ENCODE measurements around the gene NUP93. TPM values are rescaled to one million over a fixed set of nuclear protein-coding genes. Genes with fewer than 3 reads are reported as not detected.
A peak's percentile ranks its signal among the peaks of the same experiment; 100 is the strongest.

NUP93 gene
- total and polyA plus RNA-seq, 2 donors = 58.3 to 85.9 TPM

DNA sequence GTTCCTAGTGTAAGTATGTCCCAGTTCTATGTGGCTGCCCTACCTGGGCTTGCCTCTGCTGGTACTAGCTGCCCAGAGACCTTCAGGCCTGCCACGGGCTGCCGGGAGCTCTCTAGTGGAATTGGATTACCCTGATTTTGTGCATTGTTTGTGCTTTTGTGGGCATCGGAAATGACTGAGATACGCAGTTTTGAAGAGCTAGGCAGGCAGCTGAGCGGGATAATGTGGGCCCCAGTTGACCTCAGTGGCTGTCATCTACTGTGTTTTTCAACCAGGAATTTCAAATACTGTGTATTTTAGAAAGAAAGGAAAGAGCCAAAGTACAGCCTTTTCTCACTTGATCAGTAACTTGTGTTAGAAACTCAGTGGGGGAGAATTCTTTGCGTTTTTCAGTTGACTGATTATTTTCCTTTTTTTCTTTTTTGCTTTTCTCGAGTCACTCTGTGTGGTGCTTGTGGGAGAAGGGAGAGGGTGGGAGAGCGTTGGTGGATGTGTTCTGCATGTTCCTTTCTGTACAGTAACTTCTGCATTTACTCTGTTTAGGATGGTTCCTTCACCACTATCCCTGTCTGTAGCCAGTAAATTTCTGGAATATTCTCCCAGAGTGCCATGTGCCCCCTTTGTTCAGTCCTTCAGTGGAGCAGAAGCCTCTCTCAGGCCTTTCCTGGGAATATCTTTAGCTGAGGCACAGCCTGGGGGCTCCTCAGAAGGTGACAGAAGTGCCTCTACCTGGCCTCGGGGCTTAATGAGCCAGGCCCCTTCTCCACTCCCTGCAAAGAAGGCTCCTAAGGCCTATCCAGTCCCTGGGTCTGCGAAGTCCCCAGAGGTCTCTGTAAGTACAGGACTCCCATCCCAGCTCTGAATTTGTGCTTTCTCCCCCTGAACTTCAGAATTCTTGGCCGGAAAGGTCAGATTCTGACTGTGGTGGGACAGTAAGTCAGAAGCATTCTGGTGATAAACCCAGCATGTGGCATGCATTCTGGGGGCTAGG lies 120.1 kb downstream of the NUP93 start:
- Histone ChIP-seq H3K9me3 (ENCODE audit: control insufficient read depth in 2 of 2, insufficient read depth in 1 of 2, low read length in 1 of 2) (no peaks in the 10 kb centered on the region), H3K4me3 (ENCODE audit: low read length in 2 of 2) (no peak overlapping the region), H3K36me3 (ENCODE audit: control insufficient read depth in 2 of 2, insufficient read depth in 2 of 2, low read length in 1 of 2) (peaks cover 0 to 7% of the 10 kb centered on the region in 2 donors), H3K27ac (ENCODE audit: low read depth in 1 of 2, low read length in 1 of 2) (peak overlapping the region in 1 of 2 donors; percentile 6), H3K4me1 (ENCODE audit: control insufficient read depth in 2 of 2, insufficient read depth in 2 of 2, low read length in 2 of 2) (peaks cover 23 to 57% of the 10 kb centered on the region in 2 donors), H3K27me3 (ENCODE audit: control insufficient read depth in 2 of 2, insufficient read depth in 1 of 2, low read length in 1 of 2) (no peaks in the 10 kb centered on the region)
- no peak for DNase-seq (ENCODE audit: low read depth in 6 of 9, low spot score in 9 of 9)
- WGBS = 93% methylated on average over 11 of the region's 11 CpGs

DNA sequence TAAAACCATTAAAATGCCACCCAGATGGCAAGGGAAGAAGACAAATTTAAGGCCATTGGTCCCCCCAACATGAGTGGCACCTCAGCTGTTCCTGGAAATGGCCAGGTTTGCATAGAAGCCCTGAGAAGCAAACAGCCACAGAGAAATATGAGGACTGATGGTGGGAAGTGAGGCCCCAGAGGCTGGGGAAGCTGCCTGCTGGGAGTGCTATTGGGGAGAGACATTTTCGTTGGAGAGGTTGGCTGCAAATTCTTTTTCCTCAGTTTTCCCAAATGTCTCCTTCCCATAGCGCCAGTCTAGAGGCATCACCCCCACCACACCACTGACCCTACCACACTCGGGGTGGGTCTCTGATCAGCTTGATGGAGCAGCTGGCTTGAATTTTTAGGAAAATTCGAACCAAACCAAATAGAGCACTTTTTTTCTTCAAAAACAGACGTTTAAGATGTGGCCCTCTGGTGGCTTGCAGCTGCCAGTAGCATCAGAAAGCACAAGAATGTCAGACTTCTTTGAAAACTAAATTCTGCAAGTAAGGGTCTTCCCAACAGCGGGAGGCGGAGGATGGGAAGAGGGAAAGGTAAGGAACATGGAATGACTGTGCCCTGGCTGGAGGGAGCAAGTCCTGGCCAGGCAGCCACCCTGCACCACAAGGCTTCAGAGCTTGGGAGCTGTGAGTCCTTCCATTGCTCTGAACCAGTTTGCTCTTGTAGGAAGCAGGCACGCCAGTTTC lies 121.9 kb downstream of the NUP93 start:
- no peak overlapping the region for H3K27ac ChIP-seq (ENCODE audit: low read depth in 1 of 2, low read length in 1 of 2)
- H3K4me3 ChIP-seq (ENCODE audit: low read length in 2 of 2) = no peak overlapping the region
- DNase-seq (ENCODE audit: low read depth in 6 of 9, low spot score in 9 of 9) = peak in 1 of 9 donors; percentile 46
- no peaks in the 10 kb centered on the region for H3K36me3 ChIP-seq (ENCODE audit: control insufficient read depth in 2 of 2, insufficient read depth in 2 of 2, low read length in 1 of 2)
- H3K27me3 ChIP-seq (ENCODE audit: control insufficient read depth in 2 of 2, insufficient read depth in 1 of 2, low read length in 1 of 2) = no peaks in the 10 kb centered on the region
- 79% methylated on average over 8 of the region's 8 CpGs for WGBS
- no peaks in the 10 kb centered on the region for H3K9me3 ChIP-seq (ENCODE audit: control insufficient read depth in 2 of 2, insufficient read depth in 1 of 2, low read length in 1 of 2)
- peaks cover 22 to 53% of the 10 kb centered on the region in 2 donors for H3K4me1 ChIP-seq (ENCODE audit: control insufficient read depth in 2 of 2, insufficient read depth in 2 of 2, low read length in 2 of 2)

DNA sequence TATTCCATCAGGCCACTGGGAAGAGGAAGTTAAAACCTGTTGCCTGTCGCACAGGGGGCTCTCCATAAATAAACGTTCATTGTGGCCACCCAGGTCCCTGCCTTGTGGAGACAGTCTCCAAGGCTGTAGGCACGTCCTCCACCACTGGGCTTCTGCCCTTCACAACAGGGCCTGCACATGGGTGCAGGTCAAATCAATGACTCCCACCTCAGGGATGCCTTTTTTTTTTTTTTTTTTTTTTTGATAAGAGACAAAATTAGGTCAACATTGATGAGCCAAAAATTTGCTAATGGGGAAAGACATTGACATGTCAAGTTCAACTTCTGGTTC lies 122.4 kb downstream of the NUP93 start:
- no peak for DNase-seq (ENCODE audit: low read depth in 6 of 9, low spot score in 9 of 9)
- H3K36me3 ChIP-seq (ENCODE audit: control insufficient read depth in 2 of 2, insufficient read depth in 2 of 2, low read length in 1 of 2) = no peaks in the 10 kb centered on the region
- H3K27ac ChIP-seq (ENCODE audit: low read depth in 1 of 2, low read length in 1 of 2) = no peak overlapping the region
- 60% methylated on average over 3 of the region's 3 CpGs for WGBS
- no peak overlapping the region for H3K4me3 ChIP-seq (ENCODE audit: low read length in 2 of 2)
- H3K9me3 ChIP-seq (ENCODE audit: control insufficient read depth in 2 of 2, insufficient read depth in 1 of 2, low read length in 1 of 2) = no peaks in the 10 kb centered on the region
- H3K27me3 ChIP-seq (ENCODE audit: control insufficient read depth in 2 of 2, insufficient read depth in 1 of 2, low read length in 1 of 2) = no peaks in the 10 kb centered on the region
- H3K4me1 ChIP-seq (ENCODE audit: control insufficient read depth in 2 of 2, insufficient read depth in 2 of 2, low read length in 2 of 2) = peaks cover 17 to 48% of the 10 kb centered on the region in 2 donors

DNA sequence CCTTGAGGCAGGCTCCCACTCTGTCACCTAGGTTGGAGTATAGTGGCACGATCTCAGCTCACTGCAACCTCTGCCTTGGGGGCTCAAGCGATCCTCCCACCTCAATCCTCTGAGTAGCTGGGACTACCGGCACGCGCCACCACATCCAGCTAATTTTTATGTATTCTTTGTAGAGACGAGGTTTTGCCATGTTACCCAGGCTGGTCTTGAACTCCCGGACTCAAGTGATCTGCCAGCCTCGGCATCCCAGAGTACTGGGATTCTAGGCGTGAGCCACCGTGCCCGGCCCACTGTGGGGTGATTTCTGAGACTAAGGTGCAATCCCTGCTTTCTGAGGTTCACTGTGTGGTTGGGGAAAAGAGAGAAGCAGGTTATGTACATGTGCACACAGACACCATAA lies 123.0 kb downstream of the NUP93 start:
- Histone ChIP-seq H3K27me3 (ENCODE audit: control insufficient read depth in 2 of 2, insufficient read depth in 1 of 2, low read length in 1 of 2) (no peaks in the 10 kb centered on the region), H3K27ac (ENCODE audit: low read depth in 1 of 2, low read length in 1 of 2) (no peak overlapping the region), H3K9me3 (ENCODE audit: control insufficient read depth in 2 of 2, insufficient read depth in 1 of 2, low read length in 1 of 2) (no peaks in the 10 kb centered on the region), H3K4me1 (ENCODE audit: control insufficient read depth in 2 of 2, insufficient read depth in 2 of 2, low read length in 2 of 2) (peaks cover 13 to 42% of the 10 kb centered on the region in 2 donors), H3K36me3 (ENCODE audit: control insufficient read depth in 2 of 2, insufficient read depth in 2 of 2, low read length in 1 of 2) (no peaks in the 10 kb centered on the region), H3K4me3 (ENCODE audit: low read length in 2 of 2) (no peak overlapping the region)
- no peak for DNase-seq (ENCODE audit: low read depth in 6 of 9, low spot score in 9 of 9)
- 98% methylated on average over 11 of the region's 11 CpGs for WGBS

DNA sequence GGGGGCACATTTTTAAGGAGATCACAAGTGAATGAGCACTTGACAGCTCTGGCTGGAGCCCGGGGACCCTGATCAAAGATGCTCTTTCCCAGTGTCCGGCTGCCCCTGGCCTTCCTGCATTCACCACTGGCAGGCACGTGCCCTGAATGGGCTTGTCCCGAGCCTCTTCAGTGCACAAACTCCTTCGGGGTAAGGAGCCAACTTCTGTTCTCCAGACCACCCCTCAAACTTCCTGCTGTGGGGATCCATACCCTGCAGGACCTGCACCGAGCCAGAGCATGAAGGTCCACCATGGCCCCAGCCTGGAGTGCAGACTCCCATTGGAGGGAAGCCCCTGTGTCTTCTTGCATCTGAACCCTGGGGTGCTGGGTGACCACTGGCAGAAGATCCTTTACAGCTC lies 125.3 kb downstream of the NUP93 start:
- WGBS = 96% methylated on average over 6 of the region's 6 CpGs
- H3K9me3 ChIP-seq (ENCODE audit: control insufficient read depth in 2 of 2, insufficient read depth in 1 of 2, low read length in 1 of 2) = no peaks in the 10 kb centered on the region

DNA sequence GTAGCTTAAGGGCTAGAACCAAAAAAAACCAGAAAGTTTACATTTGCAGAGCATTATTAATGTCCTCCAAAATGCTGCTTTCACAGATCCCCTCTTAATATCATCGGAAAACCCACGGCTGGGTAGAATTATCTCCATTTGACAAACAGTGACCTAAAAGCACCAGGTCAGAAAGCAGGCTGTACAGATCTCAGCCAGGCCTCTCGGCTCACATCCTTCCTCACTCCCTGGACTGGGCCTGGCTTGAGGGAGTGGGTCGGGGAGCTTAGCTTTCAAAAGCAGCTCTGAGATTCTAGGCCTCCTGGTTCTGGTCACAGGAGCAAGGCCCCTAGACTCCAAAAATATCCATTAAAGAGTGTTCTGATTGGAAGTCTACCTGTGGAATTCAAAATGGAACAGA lies 126.0 kb downstream of the NUP93 start:
- H3K4me3 ChIP-seq (ENCODE audit: low read length in 2 of 2) = no peak overlapping the region
- no peaks in the 10 kb centered on the region for H3K27me3 ChIP-seq (ENCODE audit: control insufficient read depth in 2 of 2, insufficient read depth in 1 of 2, low read length in 1 of 2)
- no peaks in the 10 kb centered on the region for H3K36me3 ChIP-seq (ENCODE audit: control insufficient read depth in 2 of 2, insufficient read depth in 2 of 2, low read length in 1 of 2)
- 95% methylated on average over 4 of the region's 4 CpGs for WGBS
- H3K27ac ChIP-seq (ENCODE audit: low read depth in 1 of 2, low read length in 1 of 2) = peak overlapping the region in 1 of 2 donors; percentile 46
- H3K9me3 ChIP-seq (ENCODE audit: control insufficient read depth in 2 of 2, insufficient read depth in 1 of 2, low read length in 1 of 2) = no peaks in the 10 kb centered on the region
- DNase-seq (ENCODE audit: low read depth in 6 of 9, low spot score in 9 of 9) = no peak
- H3K4me1 ChIP-seq (ENCODE audit: control insufficient read depth in 2 of 2, insufficient read depth in 2 of 2, low read length in 2 of 2) = peaks cover 5 to 37% of the 10 kb centered on the region in 2 donors

More for the DNA sequence above, 125.3 kb downstream of the NUP93 start:
- Histone ChIP-seq H3K27ac (ENCODE audit: low read depth in 1 of 2, low read length in 1 of 2) (no peak overlapping the region), H3K27me3 (ENCODE audit: control insufficient read depth in 2 of 2, insufficient read depth in 1 of 2, low read length in 1 of 2) (no peaks in the 10 kb centered on the region), H3K4me1 (ENCODE audit: control insufficient read depth in 2 of 2, insufficient read depth in 2 of 2, low read length in 2 of 2) (peaks cover 3 to 37% of the 10 kb centered on the region in 2 donors), H3K36me3 (ENCODE audit: control insufficient read depth in 2 of 2, insufficient read depth in 2 of 2, low read length in 1 of 2) (no peaks in the 10 kb centered on the region), H3K4me3 (ENCODE audit: low read length in 2 of 2) (no peak overlapping the region)
- no peak for DNase-seq (ENCODE audit: low read depth in 6 of 9, low spot score in 9 of 9)

DNA sequence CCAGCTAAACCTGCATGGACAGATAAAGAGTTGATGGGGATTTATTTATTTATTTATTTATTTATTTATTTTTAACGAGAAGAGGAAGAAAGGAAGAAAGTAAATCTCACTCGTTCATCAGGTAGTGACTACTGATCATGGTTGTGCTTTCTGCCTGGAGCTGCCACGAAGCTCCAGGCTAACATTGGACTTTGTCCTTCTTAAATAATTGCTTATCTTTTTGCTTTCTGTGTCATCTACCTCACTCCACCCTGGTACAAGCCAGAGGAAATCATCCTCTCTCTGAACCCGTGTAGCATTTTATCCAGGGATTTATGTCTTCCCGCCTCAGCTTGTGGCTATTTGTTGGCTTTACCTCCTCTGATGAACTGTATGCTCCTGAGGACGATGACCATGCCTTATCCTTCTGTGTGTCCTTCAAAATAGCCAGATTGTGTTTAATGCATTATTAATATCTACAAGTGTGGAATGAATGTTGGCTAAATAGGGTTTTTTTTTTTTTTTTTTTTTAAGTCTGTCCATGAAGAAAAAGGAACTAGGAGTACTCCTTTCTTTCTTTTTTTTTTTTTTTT lies 127.0 kb downstream of the NUP93 start:
- H3K4me3 ChIP-seq (ENCODE audit: low read length in 2 of 2) = no peak overlapping the region
- DNase-seq (ENCODE audit: low read depth in 6 of 9, low spot score in 9 of 9) = no peak
- 72% methylated on average over 6 of the region's 6 CpGs for WGBS
- no peaks in the 10 kb centered on the region for H3K9me3 ChIP-seq (ENCODE audit: control insufficient read depth in 2 of 2, insufficient read depth in 1 of 2, low read length in 1 of 2)
- H3K36me3 ChIP-seq (ENCODE audit: control insufficient read depth in 2 of 2, insufficient read depth in 2 of 2, low read length in 1 of 2) = no peaks in the 10 kb centered on the region
- H3K27me3 ChIP-seq (ENCODE audit: control insufficient read depth in 2 of 2, insufficient read depth in 1 of 2, low read length in 1 of 2) = no peaks in the 10 kb centered on the region
- peaks cover 5 to 40% of the 10 kb centered on the region in 2 donors for H3K4me1 ChIP-seq (ENCODE audit: control insufficient read depth in 2 of 2, insufficient read depth in 2 of 2, low read length in 2 of 2)
- no peak overlapping the region for H3K27ac ChIP-seq (ENCODE audit: low read depth in 1 of 2, low read length in 1 of 2)

DNA sequence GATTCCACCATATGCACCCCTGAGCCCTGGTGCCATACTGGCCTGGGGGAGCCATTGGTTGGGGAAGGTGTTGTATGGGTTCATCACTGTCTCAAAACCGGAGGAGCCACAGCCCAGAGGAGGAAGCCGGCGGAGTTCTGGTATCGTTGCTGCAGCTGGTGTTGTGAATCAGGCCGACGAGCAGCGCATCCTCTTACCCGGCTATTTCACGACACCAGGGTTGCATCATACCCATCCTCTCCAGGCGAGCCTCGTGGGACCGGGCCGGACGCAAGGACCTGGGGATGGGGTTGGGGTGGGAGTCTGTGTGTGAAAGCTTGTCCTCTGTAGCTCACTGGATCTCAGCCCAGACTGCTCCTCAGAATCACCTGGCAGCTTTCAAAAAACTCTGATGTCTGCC lies 128.4 kb downstream of the NUP93 start:
- Histone ChIP-seq H3K4me1 (ENCODE audit: control insufficient read depth in 2 of 2, insufficient read depth in 2 of 2, low read length in 2 of 2) (peaks cover 5 to 48% of the 10 kb centered on the region in 2 donors), H3K36me3 (ENCODE audit: control insufficient read depth in 2 of 2, insufficient read depth in 2 of 2, low read length in 1 of 2) (no peaks in the 10 kb centered on the region), H3K9me3 (ENCODE audit: control insufficient read depth in 2 of 2, insufficient read depth in 1 of 2, low read length in 1 of 2) (no peaks in the 10 kb centered on the region), H3K27me3 (ENCODE audit: control insufficient read depth in 2 of 2, insufficient read depth in 1 of 2, low read length in 1 of 2) (no peaks in the 10 kb centered on the region), H3K4me3 (ENCODE audit: low read length in 2 of 2) (no peak overlapping the region), H3K27ac (ENCODE audit: low read depth in 1 of 2, low read length in 1 of 2) (no peak overlapping the region)
- 95% methylated on average over 14 of the region's 14 CpGs for WGBS
- no peak for DNase-seq (ENCODE audit: low read depth in 6 of 9, low spot score in 9 of 9)

DNA sequence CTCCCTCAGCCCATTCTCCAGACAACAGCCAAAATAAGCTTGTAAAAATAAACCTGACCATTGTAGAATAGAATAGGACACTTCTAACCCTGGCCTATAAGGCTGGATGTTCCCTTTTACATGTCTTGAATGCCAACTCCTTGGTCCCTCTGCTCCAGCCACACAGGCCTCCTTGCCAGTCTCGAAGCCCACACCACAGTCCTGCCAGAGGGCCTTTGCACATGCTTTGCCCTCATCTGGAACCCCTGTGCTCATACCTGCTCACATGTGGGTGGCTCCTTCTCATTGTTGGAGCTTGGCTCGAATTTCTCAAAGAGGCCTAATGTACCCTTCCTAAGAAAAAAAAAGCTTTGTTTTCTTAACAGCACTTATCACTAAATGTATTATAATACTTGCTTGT lies 129.7 kb downstream of the NUP93 start:
- no peaks in the 10 kb centered on the region for H3K36me3 ChIP-seq (ENCODE audit: control insufficient read depth in 2 of 2, insufficient read depth in 2 of 2, low read length in 1 of 2)
- no peak overlapping the region for H3K4me3 ChIP-seq (ENCODE audit: low read length in 2 of 2)
- H3K9me3 ChIP-seq (ENCODE audit: control insufficient read depth in 2 of 2, insufficient read depth in 1 of 2, low read length in 1 of 2) = no peaks in the 10 kb centered on the region
- DNase-seq (ENCODE audit: low read depth in 6 of 9, low spot score in 9 of 9) = no peak
- no peaks in the 10 kb centered on the region for H3K27me3 ChIP-seq (ENCODE audit: control insufficient read depth in 2 of 2, insufficient read depth in 1 of 2, low read length in 1 of 2)
- H3K27ac ChIP-seq (ENCODE audit: low read depth in 1 of 2, low read length in 1 of 2) = peak overlapping the region in 1 of 2 donors; percentile 86
- 85% methylated on average over 2 of the region's 2 CpGs for WGBS
- H3K4me1 ChIP-seq (ENCODE audit: control insufficient read depth in 2 of 2, insufficient read depth in 2 of 2, low read length in 2 of 2) = peaks cover 5 to 48% of the 10 kb centered on the region in 2 donors

Measured in thymus (tissue), 11 donors.